KOPT-K1 (cell line): ENCODE measurements around the gene TAS1R1.

ENCODE experiments used
- H3K27ac ChIP-seq: fragments of 200-600 bp; sonication (generic); 2 replicates; pipeline ENCODE4 v1.5.1; 2016; ENCODE audit warnings: antibody characterized with exemption, mild to moderate bottlenecking, low read depth, low read length; ENCODE audit not compliant: poor library complexity, severe bottlenecking
- H3K36me3 ChIP-seq: fragments of 200-600 bp; sonication (generic); 2 replicates; pipeline ENCODE4 v1.5.1; 2017; ENCODE audit warnings: antibody characterized with exemption, mild to moderate bottlenecking, low read length, moderate library complexity; ENCODE audit not compliant: insufficient read depth
- H3K9me3 ChIP-seq: fragments of 200-600 bp; sonication (generic); 2 replicates; pipeline ENCODE4 v1.5.1; 2017; ENCODE audit warnings: antibody characterized with exemption, low read length, mild to moderate bottlenecking; ENCODE audit not compliant: insufficient read depth, poor library complexity, severe bottlenecking

Gene TAS1R1

DNA sequence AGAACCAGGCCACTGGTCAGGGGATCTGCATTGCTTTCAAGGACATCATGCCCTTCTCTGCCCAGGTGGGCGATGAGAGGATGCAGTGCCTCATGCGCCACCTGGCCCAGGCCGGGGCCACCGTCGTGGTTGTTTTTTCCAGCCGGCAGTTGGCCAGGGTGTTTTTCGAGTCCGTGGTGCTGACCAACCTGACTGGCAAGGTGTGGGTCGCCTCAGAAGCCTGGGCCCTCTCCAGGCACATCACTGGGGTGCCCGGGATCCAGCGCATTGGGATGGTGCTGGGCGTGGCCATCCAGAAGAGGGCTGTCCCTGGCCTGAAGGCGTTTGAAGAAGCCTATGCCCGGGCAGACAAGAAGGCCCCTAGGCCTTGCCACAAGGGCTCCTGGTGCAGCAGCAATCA is 19.7 kb downstream of the TAS1R1 start:
- no peaks in the 10 kb centered on the region for H3K9me3 ChIP-seq
- no peak overlapping the region for H3K27ac ChIP-seq
- no peaks in the 10 kb centered on the region for H3K36me3 ChIP-seq

- H3K36me3 ChIP-seq: peaks cover 8% of the 10 kb centered on the region; the same call in 1 of the 2 replicates
- H3K27ac ChIP-seq: no peak overlapping the region
- H3K9me3 ChIP-seq: no peaks in the 10 kb centered on the region
These were observed 22.9 kb downstream of the TAS1R1 start for GRCh38 chr1:6577831-6578525.

DNA sequence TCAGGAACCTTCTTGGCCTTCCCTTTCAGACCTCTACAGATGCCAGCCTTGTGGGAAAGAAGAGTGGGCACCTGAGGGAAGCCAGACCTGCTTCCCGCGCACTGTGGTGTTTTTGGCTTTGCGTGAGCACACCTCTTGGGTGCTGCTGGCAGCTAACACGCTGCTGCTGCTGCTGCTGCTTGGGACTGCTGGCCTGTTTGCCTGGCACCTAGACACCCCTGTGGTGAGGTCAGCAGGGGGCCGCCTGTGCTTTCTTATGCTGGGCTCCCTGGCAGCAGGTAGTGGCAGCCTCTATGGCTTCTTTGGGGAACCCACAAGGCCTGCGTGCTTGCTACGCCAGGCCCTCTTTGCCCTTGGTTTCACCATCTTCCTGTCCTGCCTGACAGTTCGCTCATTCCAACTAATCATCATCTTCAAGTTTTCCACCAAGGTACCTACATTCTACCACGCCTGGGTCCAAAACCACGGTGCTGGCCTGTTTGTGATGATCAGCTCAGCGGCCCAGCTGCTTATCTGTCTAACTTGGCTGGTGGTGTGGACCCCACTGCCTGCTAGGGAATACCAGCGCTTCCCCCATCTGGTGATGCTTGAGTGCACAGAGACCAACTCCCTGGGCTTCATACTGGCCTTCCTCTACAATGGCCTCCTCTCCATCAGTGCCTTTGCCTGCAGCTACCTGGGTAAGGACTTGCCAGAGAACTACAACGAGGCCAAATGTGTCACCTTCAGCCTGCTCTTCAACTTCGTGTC is 23.7 kb downstream of the TAS1R1 start:
- no peaks in the 10 kb centered on the region for H3K9me3 ChIP-seq
- no peak overlapping the region for H3K27ac ChIP-seq
- H3K36me3 ChIP-seq: peaks cover 8% of the 10 kb centered on the region; the same call in 1 of the 2 replicates

DNA sequence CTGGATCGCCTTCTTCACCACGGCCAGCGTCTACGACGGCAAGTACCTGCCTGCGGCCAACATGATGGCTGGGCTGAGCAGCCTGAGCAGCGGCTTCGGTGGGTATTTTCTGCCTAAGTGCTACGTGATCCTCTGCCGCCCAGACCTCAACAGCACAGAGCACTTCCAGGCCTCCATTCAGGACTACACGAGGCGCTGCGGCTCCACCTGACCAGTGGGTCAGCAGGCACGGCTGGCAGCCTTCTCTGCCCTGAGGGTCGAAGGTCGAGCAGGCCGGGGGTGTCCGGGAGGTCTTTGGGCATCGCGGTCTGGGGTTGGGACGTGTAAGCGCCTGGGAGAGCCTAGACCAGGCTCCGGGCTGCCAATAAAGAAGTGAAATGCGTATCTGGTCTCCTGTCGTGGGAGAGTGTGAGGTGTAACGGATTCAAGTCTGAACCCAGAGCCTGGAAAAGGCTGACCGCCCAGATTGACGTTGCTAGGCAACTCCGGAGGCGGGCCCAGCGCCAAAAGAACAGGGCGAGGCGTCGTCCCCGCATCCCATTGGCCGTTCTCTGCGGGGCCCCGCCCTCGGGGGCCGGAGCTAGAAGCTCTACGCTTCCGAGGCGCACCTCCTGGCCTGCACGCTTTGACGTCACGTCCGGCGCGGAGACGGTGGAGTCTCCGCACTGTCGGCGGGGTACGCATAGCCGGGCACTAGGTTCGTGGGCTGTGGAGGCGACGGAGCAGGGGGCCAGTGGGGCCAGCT is 24.4 kb downstream of the TAS1R1 start, which contains the start of gene ZBTB48:
Gene ZBTB48, plus strand, starts transcription at position 621 of the 745 bp plus-strand sequence. CDS start 616 bp downstream, outside the sequence.
- Histone ChIP-seq H3K36me3 (peaks cover 8% of the 10 kb centered on the region; the same call in 1 of the 2 replicates), H3K9me3 (no peaks in the 10 kb centered on the region), H3K27ac (peak within 1 kb of the TSS; percentile 55)

DNA sequence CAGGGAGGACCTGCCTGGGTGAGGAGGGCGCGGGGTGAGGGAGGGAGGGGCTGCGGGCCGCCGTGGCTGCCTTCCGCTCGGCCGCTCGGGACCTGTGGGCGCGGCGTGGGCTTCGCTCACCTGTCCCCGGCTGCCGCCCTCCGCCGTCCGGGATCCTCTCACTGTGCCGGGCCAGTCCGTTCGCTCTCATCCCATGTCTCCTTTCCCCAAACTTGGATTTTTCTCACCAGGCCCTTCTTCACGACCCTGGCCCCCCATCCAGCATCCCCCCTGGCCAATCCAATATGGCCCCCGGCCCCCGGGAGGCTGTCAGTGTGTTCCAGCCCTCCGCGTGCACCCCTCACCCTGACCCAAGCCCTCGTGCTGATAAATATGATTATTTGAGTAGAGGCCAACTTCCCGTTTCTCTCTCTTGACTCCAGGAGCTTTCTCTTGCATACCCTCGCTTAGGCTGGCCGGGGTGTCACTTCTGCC is 25.0 kb downstream of the TAS1R1 start:
- H3K36me3 ChIP-seq: peaks cover 8% of the 10 kb centered on the region; the same call in 1 of the 2 replicates
- peak overlapping the region; percentile 55 for H3K27ac ChIP-seq
- no peaks in the 10 kb centered on the region for H3K9me3 ChIP-seq

- H3K36me3 ChIP-seq: peaks cover 8% of the 10 kb centered on the region; the same call in 1 of the 2 replicates
These were observed 25.7 kb downstream of the TAS1R1 start for GRCh38 chr1:6580593-6581409.

GRCh38 chr1:6581561-6582305 is 26.6 kb downstream of the TAS1R1 start:
- Histone ChIP-seq H3K9me3 (no peaks in the 10 kb centered on the region), H3K27ac (no peak overlapping the region), H3K36me3 (peaks cover 10% of the 10 kb centered on the region; the same call in 1 of the 2 replicates)

More at GRCh38 chr1:6580593-6581409, 25.7 kb downstream of the TAS1R1 start:
- Histone ChIP-seq H3K27ac (peak overlapping the region; percentile 55), H3K9me3 (no peaks in the 10 kb centered on the region)

GRCh38 chr1:6582370-6582769 is 27.3 kb downstream of the TAS1R1 start:
- Histone ChIP-seq H3K36me3 (peaks cover 17% of the 10 kb centered on the region; the same call in 1 of the 2 replicates), H3K9me3 (no peaks in the 10 kb centered on the region), H3K27ac (no peak overlapping the region)

- Histone ChIP-seq H3K9me3 (no peaks in the 10 kb centered on the region), H3K27ac (no peak overlapping the region), H3K36me3 (peaks cover 37% of the 10 kb centered on the region)
These were observed 29.3 kb downstream of the TAS1R1 start for GRCh38 chr1:6584126-6585080.

- H3K27ac ChIP-seq: no peak overlapping the region
- H3K9me3 ChIP-seq: no peaks in the 10 kb centered on the region
- peaks cover 45% of the 10 kb centered on the region for H3K36me3 ChIP-seq
These were observed 30.1 kb downstream of the TAS1R1 start for GRCh38 chr1:6585081-6585722.

DNA sequence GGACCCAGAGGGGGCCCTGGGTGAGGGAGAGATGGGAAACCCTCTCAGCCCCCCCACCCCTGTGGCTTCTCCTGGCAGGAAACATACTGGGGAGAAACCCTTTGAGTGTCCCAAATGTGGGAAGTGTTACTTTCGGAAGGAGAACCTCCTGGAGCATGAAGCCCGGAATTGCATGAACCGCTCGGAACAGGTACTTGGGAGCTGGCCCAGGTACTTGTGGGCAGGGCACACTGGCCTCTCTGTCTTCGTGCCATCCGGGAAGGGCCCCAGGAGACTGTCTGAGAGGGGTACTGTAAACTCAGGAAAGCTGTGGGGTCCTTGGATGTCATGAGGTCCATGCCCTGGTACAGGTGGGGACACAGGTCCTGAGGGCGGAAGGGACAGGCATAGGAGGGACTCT is 30.7 kb downstream of the TAS1R1 start:
- no peaks in the 10 kb centered on the region for H3K9me3 ChIP-seq
- peaks cover 51% of the 10 kb centered on the region for H3K36me3 ChIP-seq
- H3K27ac ChIP-seq: no peak overlapping the region

- H3K27ac ChIP-seq: no peak overlapping the region
- H3K9me3 ChIP-seq: no peaks in the 10 kb centered on the region
- H3K36me3 ChIP-seq: peaks cover 57% of the 10 kb centered on the region
These were observed 31.3 kb downstream of the TAS1R1 start for GRCh38 chr1:6586404-6586816.
